Rectal smooth muscle tissue (tissue), 1 donor: Measurements from ENCODE around the gene PSIP1.
"Not testable (repeated sequence)": the region's sequence is repeated elsewhere in the genome, so short reads cannot be mapped to it uniquely, and the experiment has no call there.

Experiments
- H3K27ac ChIP-seq: one replicate; pipeline ENCODE4 v1.7.0; 2013; ENCODE audit warnings: low read depth, low read length, inconsistent platforms
- H3K27me3 ChIP-seq: one replicate; pipeline ENCODE4 v1.7.0; 2013; ENCODE audit warnings: low read length; ENCODE audit not compliant: control insufficient read depth, insufficient read depth
- H3K36me3 ChIP-seq: one replicate; pipeline ENCODE4 v1.7.0; 2013; ENCODE audit warnings: low read length; ENCODE audit not compliant: control insufficient read depth, insufficient read depth
- H3K4me1 ChIP-seq: one replicate; pipeline ENCODE4 v1.7.0; 2013; ENCODE audit warnings: low read length; ENCODE audit not compliant: control insufficient read depth, insufficient read depth
- H3K4me3 ChIP-seq: one replicate; pipeline ENCODE4 v1.7.0; 2013; ENCODE audit warnings: low read length
- H3K9ac ChIP-seq: one replicate; pipeline ENCODE4 v1.7.0; 2013; ENCODE audit warnings: low read length

Gene PSIP1

DNA sequence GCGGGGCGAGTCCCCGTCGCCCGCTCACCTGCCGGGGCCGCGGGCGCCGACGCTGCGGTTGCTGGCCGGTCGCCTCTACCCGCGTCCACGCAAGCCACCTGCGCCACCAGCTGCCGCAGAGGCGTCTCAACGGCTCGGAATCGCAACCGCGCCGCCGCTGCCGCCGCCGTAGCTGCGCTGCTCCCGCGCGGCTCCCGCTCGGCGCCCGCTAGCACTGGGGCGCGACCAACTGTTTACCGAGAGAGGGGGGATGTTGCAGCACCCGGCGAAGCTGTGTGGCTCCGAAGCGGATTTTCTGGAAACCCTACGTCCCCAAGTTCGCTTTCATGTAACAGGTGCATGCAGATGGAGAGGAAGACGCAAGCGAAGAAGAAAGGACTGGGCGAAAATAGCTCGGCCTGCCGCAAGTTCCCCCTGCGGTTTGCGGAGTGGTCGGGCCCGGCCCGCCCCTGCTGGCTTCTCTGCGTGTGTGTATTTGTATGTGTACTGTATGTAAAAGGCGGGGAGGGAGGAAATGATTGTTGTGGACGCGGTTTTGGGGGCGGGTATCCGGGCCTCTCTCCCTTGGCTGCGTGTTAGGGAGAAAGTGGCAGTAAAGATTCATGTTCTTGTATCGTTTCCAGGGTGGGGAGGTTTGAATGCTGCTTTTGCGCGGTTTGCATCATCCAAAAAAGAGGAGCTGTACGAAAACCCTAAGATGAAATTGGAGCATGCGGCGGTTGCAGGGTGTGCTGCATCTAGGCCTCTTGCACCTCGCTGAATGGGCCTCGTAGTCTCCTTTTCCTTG, at the start of gene PSIP1:
Gene PSIP1, minus strand, starts transcription at position 182 of the 787 bp plus-strand sequence. CDS start 782 bp downstream, outside the sequence.
- H3K4me1 ChIP-seq, result no peaks in the 10 kb centered on the region
- H3K9ac ChIP-seq, result peak within 1 kb of the TSS; percentile 85
- peak within 1 kb of the TSS; percentile 89 for H3K4me3 ChIP-seq

DNA sequence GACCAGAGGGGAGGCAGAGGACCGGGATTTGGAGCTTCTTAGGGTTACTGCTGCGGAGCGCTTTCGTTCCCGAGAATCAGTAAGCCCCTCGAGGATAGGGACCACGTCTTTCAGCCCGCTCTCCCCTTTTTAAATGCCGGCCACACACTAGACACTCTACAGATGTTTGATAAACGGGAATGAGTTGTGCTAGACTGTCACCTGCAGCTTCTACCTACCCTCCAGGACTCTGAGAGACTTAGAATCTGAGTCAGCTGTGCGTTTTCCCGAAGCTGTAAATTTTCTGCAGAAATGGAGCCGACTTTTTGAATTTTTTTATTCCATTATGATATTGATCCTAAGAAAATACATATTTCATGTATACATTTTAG, 42.7 kb upstream of the PSIP1 start:
- Histone ChIP-seq H3K4me1 (no peaks in the 10 kb centered on the region), H3K27me3 (no peaks in the 10 kb centered on the region), H3K27ac (peak overlapping the region; percentile 82)

More for the DNA sequence above, at the start of gene PSIP1:
- no peaks in the 10 kb centered on the region for H3K27me3 ChIP-seq
- no peaks in the 10 kb centered on the region for H3K36me3 ChIP-seq
- peak within 1 kb of the TSS; percentile 92 for H3K27ac ChIP-seq

DNA sequence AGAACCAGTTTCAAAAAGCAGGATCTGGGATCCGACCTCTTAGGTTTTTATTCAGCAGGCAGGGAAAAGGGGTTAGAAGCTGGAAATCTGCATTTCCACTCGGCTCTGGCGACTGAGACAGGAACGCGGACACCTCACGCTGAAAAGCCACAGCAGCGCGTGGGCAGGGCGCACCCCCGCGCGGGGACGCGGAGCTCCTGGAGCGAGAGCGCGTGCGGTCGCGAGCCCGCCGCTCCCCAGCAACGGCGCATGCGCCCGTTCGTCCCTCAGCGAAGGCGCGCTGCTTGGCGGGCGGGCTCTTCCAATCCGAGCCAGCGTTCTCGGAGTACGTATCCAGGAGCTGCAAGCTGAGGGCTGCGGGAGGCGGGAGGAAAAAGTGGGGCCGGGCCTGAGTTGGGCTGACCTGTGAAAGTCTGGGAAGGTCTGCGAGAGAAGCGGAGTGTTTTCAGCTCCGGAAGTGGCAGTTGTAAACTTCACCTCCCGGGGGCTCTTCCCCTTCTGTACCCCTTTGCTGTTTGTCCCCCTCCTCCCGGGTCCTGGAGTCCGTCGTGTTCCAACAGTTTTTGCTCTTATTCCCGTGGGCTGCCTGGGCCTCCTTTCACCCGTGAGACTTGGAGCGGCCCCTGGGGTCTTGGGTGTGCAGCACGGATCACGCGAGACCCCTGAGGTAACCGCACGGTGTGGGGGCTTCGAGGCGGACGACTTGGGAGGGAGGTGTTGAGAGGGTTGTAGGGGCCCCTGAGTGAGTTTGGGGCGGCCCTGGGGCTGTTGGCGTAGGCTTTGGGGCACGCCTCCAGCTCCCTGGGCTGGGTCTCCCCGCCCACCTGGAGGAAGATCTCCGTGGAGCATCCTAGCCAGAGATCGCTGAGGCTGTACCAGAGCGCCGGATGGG, 42.1 kb upstream of the PSIP1 start, which contains the start of gene CCDC171:
Gene CCDC171, plus strand, starts transcription at position 408 of the 892 bp plus-strand sequence. CDS start 11,046 bp downstream, outside the sequence.
- Histone ChIP-seq H3K27me3 (no peaks in the 10 kb centered on the region), H3K36me3 (no peaks in the 10 kb centered on the region), H3K4me3 (peak within 1 kb of the TSS; percentile 99), H3K4me1 (no peaks in the 10 kb centered on the region), H3K27ac (peak within 1 kb of the TSS; percentile 82), H3K9ac (peak within 1 kb of the TSS; percentile 45)

More for the DNA sequence above, 42.7 kb upstream of the PSIP1 start:
- H3K4me3 ChIP-seq, result peak overlapping the region; percentile 99
- peak overlapping the region; percentile 28 for H3K9ac ChIP-seq
- H3K36me3 ChIP-seq, result no peaks in the 10 kb centered on the region

DNA sequence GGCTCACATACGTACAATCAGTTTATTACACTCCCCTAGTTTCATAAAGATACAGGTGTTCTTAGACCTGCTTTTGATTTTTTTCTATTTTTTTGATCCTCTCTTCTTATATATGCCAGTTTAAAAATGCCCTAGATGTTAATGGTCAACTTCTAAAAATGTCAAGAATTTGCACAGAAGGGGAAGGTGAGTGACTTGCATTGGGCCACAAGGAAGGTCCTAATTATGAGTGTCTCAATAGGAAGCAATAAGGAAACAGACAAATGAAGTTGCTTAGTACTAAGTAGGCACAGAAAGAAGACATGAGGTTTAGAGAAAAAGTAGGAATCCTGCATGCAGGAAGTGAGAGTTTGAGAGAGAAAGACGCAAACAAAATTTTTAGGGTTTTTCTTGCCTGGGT, 38.8 kb upstream of the PSIP1 start:
- H3K4me1 ChIP-seq, result no peaks in the 10 kb centered on the region
- H3K36me3 ChIP-seq, result no peaks in the 10 kb centered on the region
- no peaks in the 10 kb centered on the region for H3K27me3 ChIP-seq
- H3K27ac ChIP-seq, result no peak overlapping the region
- no peak overlapping the region for H3K4me3 ChIP-seq
- no peak overlapping the region for H3K9ac ChIP-seq

DNA sequence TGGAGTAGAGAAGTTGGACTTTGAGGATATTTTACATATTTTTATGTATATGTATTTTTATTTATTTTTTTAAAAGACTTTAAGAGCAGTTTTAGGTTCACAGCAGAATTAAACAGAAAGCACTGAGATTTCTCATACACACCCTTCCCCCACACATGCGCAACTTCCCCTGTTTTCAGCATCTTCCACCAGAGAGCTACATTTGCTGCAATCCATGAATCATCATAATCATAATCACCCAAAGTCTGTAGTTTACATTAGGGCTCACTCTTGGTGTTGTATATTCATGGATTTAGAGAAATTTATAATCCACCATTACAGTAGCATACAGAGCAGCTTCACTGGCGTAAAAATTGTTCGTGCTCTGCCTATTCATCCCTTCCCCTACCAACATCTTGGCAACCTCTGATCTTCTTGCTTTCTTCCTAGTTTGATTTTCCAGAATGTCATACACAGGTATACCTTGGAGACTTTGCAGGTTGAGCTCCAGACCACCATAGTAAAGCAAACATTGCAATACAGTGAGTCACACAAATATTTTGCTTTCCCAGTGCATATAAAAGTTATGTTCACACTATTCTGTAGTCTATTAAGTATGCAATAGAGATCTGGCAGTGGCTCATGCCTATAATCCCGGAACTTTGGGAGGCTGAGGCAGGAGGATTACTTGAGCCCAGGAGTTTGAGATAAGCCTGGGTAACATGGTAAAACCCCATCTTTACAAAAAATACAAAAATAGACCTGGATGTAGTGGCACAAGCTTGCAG, 32.5 kb upstream of the PSIP1 start:
- Histone ChIP-seq H3K9ac (no peak overlapping the region), H3K4me3 (no peak overlapping the region), H3K36me3 (no peaks in the 10 kb centered on the region), H3K27ac (no peak overlapping the region), H3K27me3 (no peaks in the 10 kb centered on the region), H3K4me1 (no peaks in the 10 kb centered on the region)

DNA sequence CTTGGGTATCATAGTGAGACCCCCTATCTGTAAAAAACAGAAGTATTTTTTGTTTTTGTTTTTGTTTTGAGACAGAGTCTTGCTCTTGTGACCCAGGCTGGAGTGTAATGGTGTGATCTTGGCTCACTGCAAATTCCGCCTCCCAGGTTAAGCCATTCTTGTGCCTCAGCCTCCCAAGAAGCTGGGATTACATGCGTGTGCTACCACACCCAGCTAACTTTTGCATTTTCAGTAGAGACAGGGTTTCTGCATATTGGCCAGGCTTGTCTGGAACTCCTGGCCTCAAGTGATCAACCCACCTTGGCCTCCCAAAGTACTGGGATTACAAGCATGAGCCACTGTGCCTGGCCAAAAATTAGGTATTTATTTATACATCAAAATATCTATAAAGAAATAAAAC, 31.9 kb upstream of the PSIP1 start:
- H3K36me3 ChIP-seq, result no peaks in the 10 kb centered on the region
- H3K9ac ChIP-seq, result no peak overlapping the region
- no peaks in the 10 kb centered on the region for H3K4me1 ChIP-seq
- H3K27ac ChIP-seq, result no peak overlapping the region
- H3K27me3 ChIP-seq, result no peaks in the 10 kb centered on the region
- no peak overlapping the region for H3K4me3 ChIP-seq

DNA sequence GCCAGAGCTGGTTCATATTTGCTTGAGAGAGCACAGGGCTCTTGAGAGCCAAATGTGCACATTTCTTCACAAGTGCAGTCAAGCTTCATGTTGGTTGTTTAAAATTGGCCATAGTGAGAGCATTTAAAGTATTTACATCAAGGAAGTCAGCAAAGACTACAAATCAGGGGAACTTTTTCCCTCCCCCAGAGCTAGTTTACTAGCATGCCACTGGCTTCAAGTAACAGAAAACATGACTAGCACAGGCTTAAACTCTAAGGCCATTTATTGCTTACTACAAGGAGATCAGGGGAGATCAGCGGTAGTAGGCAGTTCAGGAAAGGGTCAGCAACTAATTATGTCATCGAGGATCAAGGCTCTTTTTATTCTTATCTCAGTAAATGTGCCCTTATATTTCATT, 31.1 kb upstream of the PSIP1 start:
- no peaks in the 10 kb centered on the region for H3K36me3 ChIP-seq
- H3K4me1 ChIP-seq, result no peaks in the 10 kb centered on the region
- H3K4me3 ChIP-seq, result no peak overlapping the region
- H3K9ac ChIP-seq, result no peak overlapping the region
- no peak overlapping the region for H3K27ac ChIP-seq
- H3K27me3 ChIP-seq, result no peaks in the 10 kb centered on the region

DNA sequence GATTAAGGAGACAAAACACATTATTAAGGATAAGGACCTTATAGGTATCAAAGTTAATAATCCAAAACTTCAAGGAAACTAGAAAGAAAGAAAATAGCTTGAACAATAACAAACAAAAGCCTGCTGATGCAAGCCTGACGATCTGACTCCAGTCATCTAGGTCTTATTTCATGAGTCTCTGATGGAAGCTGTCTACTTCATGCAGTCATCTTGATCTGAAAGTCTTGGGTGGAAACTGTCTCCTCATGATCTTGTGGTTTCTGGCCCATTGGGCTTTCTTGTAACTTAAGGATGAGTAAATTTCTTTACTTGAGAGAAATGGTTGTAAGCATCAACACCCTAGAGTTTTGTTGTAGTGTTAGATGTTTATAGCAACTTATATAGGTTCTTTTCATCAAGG, 20.6 kb upstream of the PSIP1 start:
- H3K9ac ChIP-seq, result no peak overlapping the region
- no peaks in the 10 kb centered on the region for H3K4me1 ChIP-seq
- no peak overlapping the region for H3K27ac ChIP-seq
- no peaks in the 10 kb centered on the region for H3K27me3 ChIP-seq
- H3K36me3 ChIP-seq, result no peaks in the 10 kb centered on the region
- no peak overlapping the region for H3K4me3 ChIP-seq

DNA sequence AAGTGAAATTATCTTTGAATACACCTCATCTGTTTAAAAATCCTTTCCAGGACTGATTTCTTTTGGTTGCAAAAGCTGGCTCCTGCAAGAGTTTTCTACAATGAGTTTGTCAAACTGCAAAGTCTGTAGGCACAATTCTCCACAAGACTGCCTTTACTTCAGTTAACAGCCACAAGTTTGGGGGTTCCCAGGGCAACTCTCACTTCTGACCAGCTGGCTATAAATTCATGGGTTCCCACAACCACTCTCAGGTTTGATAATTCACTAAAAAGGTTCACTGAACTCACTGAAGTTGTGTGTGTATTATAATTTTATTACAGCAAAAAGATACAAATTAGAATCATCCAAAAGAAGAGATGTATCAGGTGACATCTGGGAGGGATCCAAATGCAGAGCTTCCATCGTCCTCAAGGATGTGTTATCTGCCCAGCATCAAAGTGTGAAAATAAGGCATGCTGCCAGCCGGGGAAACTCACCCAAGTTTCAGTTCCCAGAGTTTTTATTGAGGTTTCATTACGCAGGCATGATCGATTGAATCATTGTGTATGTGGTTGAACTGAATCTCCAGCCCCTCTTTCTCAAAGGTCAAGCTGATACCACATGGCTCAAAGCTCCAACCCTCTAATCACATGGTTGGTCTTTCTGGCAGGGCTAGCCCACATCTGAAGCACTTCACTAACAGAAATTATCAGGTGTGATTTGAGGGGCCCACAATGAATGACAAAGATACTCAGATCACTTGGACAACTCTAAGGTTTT, 19.0 kb upstream of the PSIP1 start:
- H3K4me3 ChIP-seq, result no peak overlapping the region
- no peak overlapping the region for H3K9ac ChIP-seq
- H3K4me1 ChIP-seq, result no peaks in the 10 kb centered on the region
- no peaks in the 10 kb centered on the region for H3K27me3 ChIP-seq
- H3K36me3 ChIP-seq, result no peaks in the 10 kb centered on the region
- no peak overlapping the region for H3K27ac ChIP-seq

DNA sequence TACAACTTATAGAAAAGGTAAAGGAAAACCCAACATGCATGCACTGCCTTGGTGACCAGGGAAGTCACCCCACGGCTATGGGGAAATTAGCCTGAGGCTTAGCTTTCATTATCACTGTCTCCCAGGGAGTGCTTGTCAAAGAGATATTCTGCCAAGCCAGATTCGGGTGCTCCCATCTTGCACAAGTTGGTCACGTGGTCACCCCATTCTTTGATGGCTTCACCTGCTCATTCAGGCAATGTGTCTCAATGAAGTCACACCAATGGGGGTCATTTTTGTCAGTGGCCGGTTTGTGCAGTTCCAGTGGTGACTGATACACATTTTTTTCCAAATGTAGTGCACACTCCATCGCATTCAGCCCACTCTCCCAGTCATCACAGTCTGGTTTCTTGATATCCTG, 16.3 kb upstream of the PSIP1 start:
- H3K27me3 ChIP-seq, H3K36me3 ChIP-seq, H3K4me1 ChIP-seq, H3K9ac ChIP-seq, H3K4me3 ChIP-seq, H3K27ac ChIP-seq: not testable (repeated sequence)

DNA sequence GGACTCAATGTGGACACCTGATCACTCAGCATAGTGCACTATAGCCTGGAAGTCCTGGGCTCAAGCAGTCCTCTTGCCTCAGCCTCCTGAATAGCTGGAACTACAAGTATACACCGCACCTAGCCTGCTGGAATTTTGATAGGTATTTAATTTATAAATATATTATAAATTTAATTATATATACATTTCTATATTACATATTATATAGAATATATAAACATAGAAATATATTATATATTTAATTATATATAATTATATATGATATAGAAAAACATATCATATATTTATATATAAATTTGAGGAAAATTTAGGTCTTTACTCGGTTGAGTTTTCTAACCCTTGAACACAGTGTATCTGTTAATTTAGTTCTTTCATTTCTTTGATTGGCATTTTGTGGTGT, 15.2 kb upstream of the PSIP1 start:
- H3K36me3 ChIP-seq, result no peaks in the 10 kb centered on the region
- H3K27ac ChIP-seq, result no peak overlapping the region

More for the DNA sequence above, 15.2 kb upstream of the PSIP1 start:
- Histone ChIP-seq H3K27me3 (peaks cover 2% of the 10 kb centered on the region), H3K4me3 (no peak overlapping the region), H3K4me1 (no peaks in the 10 kb centered on the region), H3K9ac (no peak overlapping the region)
